ENCODE measurements around the gene NACA2.

Gene NACA2

GRCh38 chr17:61614219-61614618 lies 23.2 kb upstream of the NACA2 start:
- H3K9me2 ChIP-seq (replicated peaks; ENCODE audit: low read depth, low read length), result no peaks in the 10 kb centered on the region
- H3K27me3 ChIP-seq (ENCODE audit: insufficient read depth, low read length, poor library complexity, severe bottlenecking), result peaks cover 22% of the 10 kb centered on the region
- H2AFZ ChIP-seq (ENCODE audit: low read length), result no peak overlapping the region
- no peak overlapping the region for H3K4me3 ChIP-seq (ENCODE audit: low read length, poor library complexity, severe bottlenecking)
- H3F3A ChIP-seq (ENCODE audit: low read depth), result no peaks in the 10 kb centered on the region
- no peaks in the 10 kb centered on the region for H3K79me2 ChIP-seq (ENCODE audit: insufficient read depth, low read length)
- peaks cover 12% of the 10 kb centered on the region; the same call in 1 of the 2 replicates for H3K9me3 ChIP-seq (ENCODE audit: insufficient read depth, low read depth, low read length)
- no peaks in the 10 kb centered on the region for H3K36me3 ChIP-seq (ENCODE audit: insufficient read depth, low read length)
- peaks cover 11% of the 10 kb centered on the region for H3K4me1 ChIP-seq (ENCODE audit: insufficient read depth, low read length, poor library complexity, severe bottlenecking)
- TF ChIP-seq EZH2phosphoT487 (IDR thresholded peaks at IDR 0.05; ENCODE audit: borderline replicate concordance) (no peak), CTCF (conservative IDR thresholded peaks at IDR 0.05; ENCODE audit: low read length) (no peak)
- H3K9ac ChIP-seq (ENCODE audit: low read depth, low read length, poor library complexity, severe bottlenecking), result no peak overlapping the region
- H3K4me2 ChIP-seq (ENCODE audit: low read depth, low read length, poor library complexity, severe bottlenecking), result no peak overlapping the region
- no peaks in the 10 kb centered on the region for H4K20me1 ChIP-seq (ENCODE audit: insufficient read depth, low read length, poor library complexity, severe bottlenecking)

GRCh38 chr17:61611323-61611722 lies 20.3 kb upstream of the NACA2 start:
- Histone ChIP-seq H3K9ac (ENCODE audit: low read depth, low read length, poor library complexity, severe bottlenecking) (no peak overlapping the region), H2AFZ (ENCODE audit: low read length) (no peak overlapping the region), H3K79me2 (ENCODE audit: insufficient read depth, low read length) (no peaks in the 10 kb centered on the region), H3F3A (ENCODE audit: low read depth) (no peaks in the 10 kb centered on the region), H3K9me2 (replicated peaks; ENCODE audit: low read depth, low read length) (no peaks in the 10 kb centered on the region), H3K27me3 (ENCODE audit: insufficient read depth, low read length, poor library complexity, severe bottlenecking) (no peaks in the 10 kb centered on the region), H3K4me2 (ENCODE audit: low read depth, low read length, poor library complexity, severe bottlenecking) (no peak overlapping the region), H3K9me3 (ENCODE audit: insufficient read depth, low read depth, low read length) (no peaks in the 10 kb centered on the region), H3K4me1 (ENCODE audit: insufficient read depth, low read length, poor library complexity, severe bottlenecking) (peaks cover 8% of the 10 kb centered on the region), H3K4me3 (ENCODE audit: low read length, poor library complexity, severe bottlenecking) (no peak overlapping the region), H3K36me3 (ENCODE audit: insufficient read depth, low read length) (no peaks in the 10 kb centered on the region), H4K20me1 (ENCODE audit: insufficient read depth, low read length, poor library complexity, severe bottlenecking) (no peaks in the 10 kb centered on the region)
- TF ChIP-seq CTCF (conservative IDR thresholded peaks at IDR 0.05; ENCODE audit: low read length) (no peak), EZH2phosphoT487 (IDR thresholded peaks at IDR 0.05; ENCODE audit: borderline replicate concordance) (no peak)

GRCh38 chr17:61605692-61606091 lies 14.7 kb upstream of the NACA2 start:
- TF ChIP-seq EZH2phosphoT487 (IDR thresholded peaks at IDR 0.05; ENCODE audit: borderline replicate concordance), result no peak
- no peaks in the 10 kb centered on the region for H3K9me3 ChIP-seq (ENCODE audit: insufficient read depth, low read depth, low read length)
- H3K4me1 ChIP-seq (ENCODE audit: insufficient read depth, low read length, poor library complexity, severe bottlenecking), result no peaks in the 10 kb centered on the region
- H3F3A ChIP-seq (ENCODE audit: low read depth), result no peaks in the 10 kb centered on the region
- H3K36me3 ChIP-seq (ENCODE audit: insufficient read depth, low read length), result no peaks in the 10 kb centered on the region
- H3K79me2 ChIP-seq (ENCODE audit: insufficient read depth, low read length), result no peaks in the 10 kb centered on the region
- H3K4me2 ChIP-seq (ENCODE audit: low read depth, low read length, poor library complexity, severe bottlenecking), result no peak overlapping the region
- no peak overlapping the region for H3K4me3 ChIP-seq (ENCODE audit: low read length, poor library complexity, severe bottlenecking)
- no peaks in the 10 kb centered on the region for H4K20me1 ChIP-seq (ENCODE audit: insufficient read depth, low read length, poor library complexity, severe bottlenecking)
- H3K27me3 ChIP-seq (ENCODE audit: insufficient read depth, low read length, poor library complexity, severe bottlenecking), result no peaks in the 10 kb centered on the region
- no peak overlapping the region for H3K9ac ChIP-seq (ENCODE audit: low read depth, low read length, poor library complexity, severe bottlenecking)
- H3K9me2 ChIP-seq (replicated peaks; ENCODE audit: low read depth, low read length), result no peaks in the 10 kb centered on the region
- H2AFZ ChIP-seq (ENCODE audit: low read length), result no peak overlapping the region

- TF ChIP-seq EZH2phosphoT487 (IDR thresholded peaks at IDR 0.05; ENCODE audit: borderline replicate concordance) (no peak), CTCF (conservative IDR thresholded peaks at IDR 0.05; ENCODE audit: low read length) (no peak)
- no peaks in the 10 kb centered on the region for H3K9me3 ChIP-seq (ENCODE audit: insufficient read depth, low read depth, low read length)
Measured at GRCh38 chr17:61601297-61601696, 10.3 kb upstream of the NACA2 start.

More at GRCh38 chr17:61601297-61601696, 10.3 kb upstream of the NACA2 start:
- Histone ChIP-seq H3K4me1 (ENCODE audit: insufficient read depth, low read length, poor library complexity, severe bottlenecking) (no peaks in the 10 kb centered on the region), H3K27me3 (ENCODE audit: insufficient read depth, low read length, poor library complexity, severe bottlenecking) (no peaks in the 10 kb centered on the region), H3K36me3 (ENCODE audit: insufficient read depth, low read length) (no peaks in the 10 kb centered on the region), H3K4me2 (ENCODE audit: low read depth, low read length, poor library complexity, severe bottlenecking) (no peak overlapping the region), H4K20me1 (ENCODE audit: insufficient read depth, low read length, poor library complexity, severe bottlenecking) (no peaks in the 10 kb centered on the region), H3K9me2 (replicated peaks; ENCODE audit: low read depth, low read length) (no peaks in the 10 kb centered on the region), H3K79me2 (ENCODE audit: insufficient read depth, low read length) (no peaks in the 10 kb centered on the region), H3K9ac (ENCODE audit: low read depth, low read length, poor library complexity, severe bottlenecking) (no peak overlapping the region), H2AFZ (ENCODE audit: low read length) (no peak overlapping the region), H3F3A (ENCODE audit: low read depth) (no peaks in the 10 kb centered on the region), H3K4me3 (ENCODE audit: low read length, poor library complexity, severe bottlenecking) (no peak overlapping the region)

Measured in Loucy (cell line).